ENCODE results near the gene P2RX7.

DNA sequence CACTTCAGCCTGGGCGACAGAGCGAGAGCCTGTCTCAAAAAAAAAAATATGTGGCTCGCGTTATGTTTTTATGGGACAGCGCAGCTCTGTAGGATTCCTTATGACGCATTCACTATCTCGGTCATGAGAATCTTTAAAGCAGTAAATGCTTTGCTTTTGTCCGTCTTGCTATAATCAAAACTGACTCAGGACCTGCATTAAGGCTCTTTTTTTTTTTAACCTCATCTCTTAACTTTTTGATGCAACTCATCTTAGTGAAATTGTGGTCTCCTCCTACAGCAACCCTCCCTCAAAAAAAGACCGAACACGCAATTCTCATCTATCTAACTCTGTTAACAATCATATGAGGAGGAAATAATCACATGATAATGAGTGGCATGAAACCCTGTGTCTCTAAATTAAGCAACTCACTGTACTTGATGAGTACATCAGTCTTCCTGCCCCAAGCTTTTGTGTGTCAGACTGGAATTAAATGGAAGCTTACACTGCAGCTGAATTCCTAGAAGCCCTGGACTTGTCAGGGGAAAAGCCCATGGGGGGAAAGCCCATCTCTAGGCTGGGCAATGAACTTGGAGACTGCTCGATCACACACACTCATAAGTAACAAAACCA, 81.6 kb downstream of the P2RX7 start:
- TF ChIP-seq, protein P1, sequence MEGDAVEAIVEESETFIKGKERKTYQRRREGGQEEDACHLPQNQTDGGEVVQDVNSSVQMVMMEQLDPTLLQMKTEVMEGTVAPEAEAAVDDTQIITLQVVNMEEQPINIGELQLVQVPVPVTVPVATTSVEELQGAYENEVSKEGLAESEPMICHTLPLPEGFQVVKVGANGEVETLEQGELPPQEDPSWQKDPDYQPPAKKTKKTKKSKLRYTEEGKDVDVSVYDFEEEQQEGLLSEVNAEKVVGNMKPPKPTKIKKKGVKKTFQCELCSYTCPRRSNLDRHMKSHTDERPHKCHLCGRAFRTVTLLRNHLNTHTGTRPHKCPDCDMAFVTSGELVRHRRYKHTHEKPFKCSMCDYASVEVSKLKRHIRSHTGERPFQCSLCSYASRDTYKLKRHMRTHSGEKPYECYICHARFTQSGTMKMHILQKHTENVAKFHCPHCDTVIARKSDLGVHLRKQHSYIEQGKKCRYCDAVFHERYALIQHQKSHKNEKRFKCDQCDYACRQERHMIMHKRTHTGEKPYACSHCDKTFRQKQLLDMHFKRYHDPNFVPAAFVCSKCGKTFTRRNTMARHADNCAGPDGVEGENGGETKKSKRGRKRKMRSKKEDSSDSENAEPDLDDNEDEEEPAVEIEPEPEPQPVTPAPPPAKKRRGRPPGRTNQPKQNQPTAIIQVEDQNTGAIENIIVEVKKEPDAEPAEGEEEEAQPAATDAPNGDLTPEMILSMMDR (IDR thresholded peaks at IDR 0.05; ENCODE audit: borderline replicate concordance, extremely low read depth, low read length, poor library complexity, severe bottlenecking), result no peak
- TF ChIP-seq EZH2 (IDR thresholded peaks at IDR 0.05; ENCODE audit: borderline replicate concordance, low read depth, low read length, severe bottlenecking), result no peak

Data from DND-41 (cell line).